GM12865 (cell line): ENCODE data around the gene DLG1.

Experiments
- DNase-seq: peaks from one replicate; pipeline ENCODE4 v3.0.0; 2010; ENCODE audit warnings: low read depth
- H3K4me3 ChIP-seq: 2 replicates; pipeline ENCODE4 v1.5.1; 2011; ENCODE audit warnings: mild to moderate bottlenecking, low read depth, low read length, control low read depth
- TF ChIP-seq, protein P1 (sequence below): IDR thresholded peaks from 2 replicates; pipeline ENCODE4 v1.5.1; 2011; ENCODE audit warnings: low read length, control low read depth, low read depth, inconsistent platforms; ENCODE audit not compliant: insufficient read depth; ENCODE audit errors: missing control alignments

Gene DLG1

DNA sequence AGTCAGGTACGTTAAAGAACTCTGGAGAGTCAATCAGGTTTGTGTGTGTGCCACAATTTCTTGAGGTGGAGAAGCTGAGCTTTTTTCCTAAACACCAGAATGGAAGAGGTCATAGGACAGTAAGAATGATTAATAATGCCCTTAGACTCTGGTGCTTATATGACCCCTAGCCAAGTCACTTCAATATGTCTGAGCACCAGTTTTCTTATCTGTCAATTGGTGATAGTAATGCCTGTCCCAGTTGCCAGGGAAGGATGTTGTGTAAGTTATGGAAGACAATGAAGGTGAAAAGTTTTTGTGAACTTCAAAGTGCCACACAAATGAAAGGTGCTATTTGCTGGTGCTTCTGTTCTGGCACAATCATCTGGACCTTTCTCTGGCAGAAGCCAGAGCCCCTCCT is 22.2 kb upstream of the DLG1 start:
- TF ChIP-seq, protein P1, sequence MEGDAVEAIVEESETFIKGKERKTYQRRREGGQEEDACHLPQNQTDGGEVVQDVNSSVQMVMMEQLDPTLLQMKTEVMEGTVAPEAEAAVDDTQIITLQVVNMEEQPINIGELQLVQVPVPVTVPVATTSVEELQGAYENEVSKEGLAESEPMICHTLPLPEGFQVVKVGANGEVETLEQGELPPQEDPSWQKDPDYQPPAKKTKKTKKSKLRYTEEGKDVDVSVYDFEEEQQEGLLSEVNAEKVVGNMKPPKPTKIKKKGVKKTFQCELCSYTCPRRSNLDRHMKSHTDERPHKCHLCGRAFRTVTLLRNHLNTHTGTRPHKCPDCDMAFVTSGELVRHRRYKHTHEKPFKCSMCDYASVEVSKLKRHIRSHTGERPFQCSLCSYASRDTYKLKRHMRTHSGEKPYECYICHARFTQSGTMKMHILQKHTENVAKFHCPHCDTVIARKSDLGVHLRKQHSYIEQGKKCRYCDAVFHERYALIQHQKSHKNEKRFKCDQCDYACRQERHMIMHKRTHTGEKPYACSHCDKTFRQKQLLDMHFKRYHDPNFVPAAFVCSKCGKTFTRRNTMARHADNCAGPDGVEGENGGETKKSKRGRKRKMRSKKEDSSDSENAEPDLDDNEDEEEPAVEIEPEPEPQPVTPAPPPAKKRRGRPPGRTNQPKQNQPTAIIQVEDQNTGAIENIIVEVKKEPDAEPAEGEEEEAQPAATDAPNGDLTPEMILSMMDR, result no peak
- DNase-seq, result no peak
- no peak overlapping the region for H3K4me3 ChIP-seq

DNA sequence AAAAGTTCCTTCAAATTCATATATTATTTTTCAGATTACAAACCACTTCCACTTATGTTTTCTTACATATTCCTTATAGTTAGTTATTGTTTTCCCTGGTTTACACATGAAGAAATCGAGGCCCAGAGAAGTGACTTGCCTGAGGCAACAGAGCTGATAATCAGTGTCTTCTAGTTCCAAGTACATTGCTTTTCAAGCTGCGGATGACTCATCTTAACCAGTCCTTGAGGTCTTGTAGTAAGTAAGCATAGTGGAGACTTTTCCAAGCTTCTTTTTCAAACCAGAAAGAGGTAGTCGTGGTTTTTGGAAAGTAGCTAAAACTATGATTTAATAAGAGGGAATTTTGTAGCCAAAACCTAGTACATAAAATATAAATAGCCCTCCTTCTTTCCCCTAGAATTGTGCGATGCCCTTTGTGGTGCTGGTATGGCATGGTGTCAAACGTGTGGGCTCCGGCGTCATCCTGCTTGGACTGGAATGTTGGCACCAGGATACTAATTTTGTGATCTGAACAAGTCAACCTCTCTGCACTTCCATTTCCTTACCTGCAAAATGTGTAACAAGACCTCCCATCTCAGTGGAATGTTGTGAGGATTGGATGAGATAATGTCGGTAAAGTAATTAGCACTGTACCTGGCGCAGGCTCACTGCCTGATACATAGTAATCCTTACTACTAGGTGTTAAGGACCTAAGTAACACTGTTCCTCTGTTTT is 19.0 kb upstream of the DLG1 start:
- H3K4me3 ChIP-seq, result no peak overlapping the region
- TF ChIP-seq, protein P1, result no peak
- no peak for DNase-seq

DNA sequence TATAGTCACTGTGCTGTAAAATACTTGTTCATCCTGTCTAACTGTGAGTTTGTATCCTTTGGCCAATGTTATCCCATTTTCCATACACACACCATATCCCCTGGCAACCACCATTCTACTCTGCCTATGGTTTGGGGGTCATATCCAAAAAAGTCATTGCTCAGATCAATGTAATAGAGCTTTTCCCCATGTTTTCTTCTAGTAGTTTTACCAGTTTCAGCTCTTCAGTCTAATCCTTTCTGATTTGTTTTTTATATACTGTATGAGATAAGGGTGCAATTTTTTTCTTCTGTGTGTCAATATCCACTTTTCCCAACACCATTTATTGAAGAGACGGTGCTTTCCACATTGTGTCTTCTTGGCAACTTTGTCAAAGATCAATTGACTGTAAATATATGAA is 14.0 kb upstream of the DLG1 start:
- TF ChIP-seq, protein P1, result no peak
- H3K4me3 ChIP-seq, result no peak overlapping the region
- no peak for DNase-seq

DNA sequence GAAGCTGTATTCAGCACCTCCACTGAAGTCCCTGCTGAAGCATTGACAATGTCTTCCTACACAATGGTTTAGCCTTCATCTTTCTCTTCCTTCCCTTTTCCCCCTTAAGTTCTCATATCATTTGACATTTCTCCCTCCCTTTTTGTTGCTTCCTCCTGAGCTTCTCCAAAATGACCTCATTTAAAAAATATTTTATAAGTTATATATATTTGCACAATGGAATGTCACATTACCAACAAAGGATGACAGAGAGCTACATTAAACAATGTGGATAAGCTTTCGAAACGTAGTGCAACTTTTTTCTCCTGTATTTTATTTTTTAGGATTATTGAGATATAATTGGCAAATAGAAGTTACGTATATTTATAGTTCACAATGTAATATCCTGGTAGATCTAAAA is 13.2 kb upstream of the DLG1 start:
- TF ChIP-seq, protein P1, result no peak
- DNase-seq, result no peak
- H3K4me3 ChIP-seq, result no peak overlapping the region

DNA sequence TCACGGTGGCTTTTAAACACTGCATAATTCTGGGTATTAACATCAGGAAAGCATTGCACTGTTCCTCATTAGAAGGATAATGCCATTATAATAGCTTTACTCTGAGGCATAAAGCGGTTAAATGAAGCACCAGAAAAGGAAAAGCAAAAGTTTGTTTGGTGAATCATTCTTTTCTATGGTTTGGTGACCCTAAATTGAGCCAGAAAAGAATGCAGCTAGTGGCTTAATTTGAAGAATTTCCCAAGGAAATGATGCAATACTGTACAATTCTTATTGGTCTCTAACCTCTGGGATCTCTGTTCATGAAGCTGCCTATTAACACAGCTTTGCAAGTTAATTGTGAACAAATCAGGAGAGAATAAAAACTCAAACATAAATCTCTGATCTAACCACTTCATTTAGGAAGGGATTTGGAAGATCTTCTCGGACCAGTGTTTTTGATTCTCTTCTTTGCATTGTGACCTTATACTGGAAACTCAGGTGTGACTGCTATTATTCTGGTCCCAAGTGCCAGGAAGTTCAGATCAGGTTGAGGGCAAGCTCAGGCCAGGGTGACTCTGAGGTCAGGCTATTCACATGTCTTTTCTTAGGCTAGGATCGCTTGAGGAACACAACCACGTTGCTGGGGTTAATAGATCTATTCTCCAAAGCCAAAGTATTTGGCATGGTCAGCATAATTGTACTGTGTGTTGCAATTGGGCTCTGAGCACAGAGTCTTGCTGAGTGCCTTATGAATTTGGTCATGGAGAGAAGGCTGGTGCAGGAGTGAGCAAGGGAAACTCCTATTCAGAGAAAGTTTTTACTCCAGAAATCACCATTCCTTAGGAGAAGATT is 11.3 kb upstream of the DLG1 start:
- no peak overlapping the region for H3K4me3 ChIP-seq
- DNase-seq, result peak; percentile 52
- TF ChIP-seq, protein P1, result no peak

DNA sequence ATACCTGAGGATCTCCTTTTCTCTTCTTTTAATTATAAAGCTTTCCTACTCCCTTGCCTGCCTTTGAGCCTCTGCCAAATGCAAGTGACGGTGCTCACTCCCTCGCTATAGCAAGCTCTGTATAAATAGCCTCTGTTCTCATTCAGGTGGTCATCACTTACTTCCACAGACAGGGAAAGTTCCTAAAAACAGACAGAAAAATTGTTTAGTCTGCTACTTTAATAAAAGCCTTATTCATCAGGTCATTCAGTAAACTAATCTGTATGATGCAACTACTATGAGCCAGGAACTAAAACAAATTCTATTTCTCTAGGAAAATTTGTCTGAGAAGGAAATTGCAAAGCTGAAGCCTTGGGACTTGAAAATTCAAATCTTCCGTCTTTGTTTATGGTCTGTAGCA is 10.2 kb upstream of the DLG1 start:
- no peak for DNase-seq
- H3K4me3 ChIP-seq, result no peak overlapping the region
- TF ChIP-seq, protein P1, result no peak
